Thoracic aorta (tissue), 2 donors: Measurements from ENCODE around the gene ALKBH5. TPM values are rescaled to one million over a fixed set of nuclear protein-coding genes. Genes with fewer than 3 reads are reported as not detected.

Experiments used
- ATAC-seq: fragments of 150-250 bp; one replicate; pipeline ENCODE4 v1.8.0; 2017; ENCODE audit warnings: low read depth; ENCODE audit not compliant: insufficient number of reproducible peaks, low FRiP score
- DNase-seq: peaks from one replicate; pipeline ENCODE4 v3.0.0-alpha.2; 2020; ENCODE audit warnings: low spot score
- H3K27ac ChIP-seq, 2 donors: fragments of 200-600 bp; sonication (generic); 1 replicate in 1 of 2; 2 replicates in 1 of 2; pipeline ENCODE4 v1.5.1; 2016; ENCODE audit warnings: mild to moderate bottlenecking in 2 of 2, moderate library complexity in 2 of 2
- H3K27me3 ChIP-seq: fragments of 200-600 bp; sonication (generic); replicated peaks from 2 replicates; pipeline ENCODE4 v1.6.0; 2016; ENCODE audit warnings: mild to moderate bottlenecking; ENCODE audit not compliant: insufficient read depth
- H3K36me3 ChIP-seq: fragments of 200-600 bp; sonication (generic); one replicate; pipeline ENCODE4 v1.5.1; 2016
- H3K4me1 ChIP-seq, 2 donors: fragments of 200-600 bp; sonication (generic); 1 replicate in 1 of 2; 2 replicates in 1 of 2; pipeline versions ENCODE4 v1.5.1 to v1.6.0; 2016; ENCODE audit warnings: low read depth in 2 of 2, mild to moderate bottlenecking in 1 of 2; ENCODE audit not compliant: control insufficient read depth in 1 of 2
- H3K4me3 ChIP-seq: fragments of 200-600 bp; sonication (generic); 2 replicates; pipeline ENCODE4 v1.5.1; 2016; ENCODE audit warnings: mild to moderate bottlenecking
- H3K9me3 ChIP-seq: fragments of 200-600 bp; sonication (generic); 2 replicates; pipeline ENCODE4 v1.5.1; 2016
- CTCF ChIP-seq: fragments of 200-600 bp; sonication (generic); IDR thresholded peaks from one replicate; pipeline ENCODE4 v1.5.1; 2019; ENCODE audit warnings: antibody characterized with exemption
- total RNA-seq, 2 donors: library from RNA; depleted of rRNA; stranded (reverse); fragments of >200 nt; gene quantifications; one replicate each; pipeline versions ENCODE4 v1.1.0 to v1.2.3, GENCODE V29; 2016

Gene ALKBH5
- total RNA-seq, 2 donors from 2014 or later: 89.6 to 105 TPM

- no peak for TF ChIP-seq CTCF
- H3K4me1 ChIP-seq: peaks cover 30 to 66% of the 10 kb centered on the region in 2 donors
- H3K36me3 ChIP-seq: peaks cover 29% of the 10 kb centered on the region
- H3K27me3 ChIP-seq: no peaks in the 10 kb centered on the region
- ATAC-seq (no peak), DNase-seq (no peak)
- H3K4me3 ChIP-seq: no peak overlapping the region
- no peak overlapping the region for H3K27ac ChIP-seq
- H3K9me3 ChIP-seq: no peaks in the 10 kb centered on the region
These were observed 11.6 kb downstream of the ALKBH5 start for GRCh38 chr17:18195246-18195645.

- DNase-seq: no peak
- no peak overlapping the region for H3K4me3 ChIP-seq
- H3K4me1 ChIP-seq: peaks cover 11 to 54% of the 10 kb centered on the region in 2 donors
- ATAC-seq: no peak
- H3K27ac ChIP-seq: no peak overlapping the region
- peaks cover 29% of the 10 kb centered on the region for H3K36me3 ChIP-seq
- no peak for TF ChIP-seq CTCF
- no peaks in the 10 kb centered on the region for H3K9me3 ChIP-seq
- no peaks in the 10 kb centered on the region for H3K27me3 ChIP-seq
These were observed 14.0 kb downstream of the ALKBH5 start for GRCh38 chr17:18197535-18198194.

GRCh38 chr17:18198530-18198929 is 14.9 kb downstream of the ALKBH5 start:
- no peak overlapping the region for H3K27ac ChIP-seq
- peaks cover 29% of the 10 kb centered on the region for H3K36me3 ChIP-seq
- H3K4me3 ChIP-seq: no peak overlapping the region
- TF ChIP-seq CTCF: no peak
- H3K9me3 ChIP-seq: no peaks in the 10 kb centered on the region
- H3K4me1 ChIP-seq: peaks cover 11 to 46% of the 10 kb centered on the region in 2 donors
- H3K27me3 ChIP-seq: no peaks in the 10 kb centered on the region
- no peak for ATAC-seq
- no peak for DNase-seq

GRCh38 chr17:18201108-18201507 is 17.5 kb downstream of the ALKBH5 start:
- H3K4me3 ChIP-seq: no peak overlapping the region
- no peak for TF ChIP-seq CTCF
- ATAC-seq (no peak), DNase-seq (no peak)
- peaks cover 11 to 43% of the 10 kb centered on the region in 2 donors for H3K4me1 ChIP-seq
- no peaks in the 10 kb centered on the region for H3K27me3 ChIP-seq
- H3K9me3 ChIP-seq: no peaks in the 10 kb centered on the region
- H3K27ac ChIP-seq: no peak overlapping the region
- H3K36me3 ChIP-seq: peaks cover 24% of the 10 kb centered on the region

GRCh38 chr17:18203308-18203707 is 19.7 kb downstream of the ALKBH5 start:
- TF ChIP-seq CTCF: no peak
- DNase-seq (no peak), ATAC-seq (no peak)
- peaks cover 0 to 30% of the 10 kb centered on the region in 2 donors for H3K4me1 ChIP-seq
- peaks cover 32% of the 10 kb centered on the region for H3K36me3 ChIP-seq
- no peaks in the 10 kb centered on the region for H3K9me3 ChIP-seq
- no peak overlapping the region for H3K4me3 ChIP-seq
- no peak overlapping the region for H3K27ac ChIP-seq
- no peaks in the 10 kb centered on the region for H3K27me3 ChIP-seq
